IMR-90 (cell line): Measurements from ENCODE around the gene IGFBPL1. TPM values are rescaled to one million over a fixed set of nuclear protein-coding genes. Genes with fewer than 3 reads are reported as not detected.

Experiments
- ATAC-seq: fragments of 200-7000 bp; cut with Tn5 transposase; 2 replicates; pipeline ENCODE4 v1.9.1; 2020; ENCODE audit warnings: low read depth, mild to moderate bottlenecking, moderate library complexity
- BruUV-seq: library from RNA; stranded (reverse); fragments of 400-500 nt; replicated peaks from 2 replicates; lab custom pipeline; 2021; lab: Mats Ljungman, UMichigan
- CTCF ChIA-PET: fragments of 300-600 bp; formaldehyde crosslinking; extraction: SDS; loops from one replicate; lab custom pipeline; 2021; ENCODE audit warnings: antibody characterized with exemption; lab: Yijun Ruan, JAX
- POLR2A ChIA-PET: fragments of 300-600 bp; sonication (Branson Sonifier 250); formaldehyde crosslinking; loops from one replicate; lab custom pipeline; 2022; ENCODE audit warnings: antibody characterized with exemption; ENCODE audit not compliant: unreplicated experiment; lab: Charles Lee
- DNase-seq: peaks from one replicate; pipeline ENCODE4 v3.0.0; 2013
- H2AFZ ChIP-seq: replicated peaks from 2 replicates; pipeline ENCODE3; 2013; ENCODE audit warnings: low read length, mild to moderate bottlenecking; ENCODE audit not compliant: poor library complexity
- H2AK5ac ChIP-seq: 2 replicates; pipeline ENCODE4 v1.6.1; 2013; ENCODE audit warnings: low read depth, low read length, inconsistent platforms
- H2AK9ac ChIP-seq: replicated peaks from 2 replicates; pipeline ENCODE3; 2013; ENCODE audit warnings: mild to moderate bottlenecking, low read depth, low read length, moderate library complexity; ENCODE audit not compliant: poor library complexity
- H2BK120ac ChIP-seq: 2 replicates; pipeline ENCODE4 v1.6.1; 2013; ENCODE audit warnings: low read depth, low read length, inconsistent platforms
- H2BK15ac ChIP-seq: 3 replicates; pipeline ENCODE4 v1.6.1; 2013; ENCODE audit warnings: low read depth, low read length, inconsistent platforms
- H2BK20ac ChIP-seq: 2 replicates; pipeline ENCODE4 v1.6.1; 2013; ENCODE audit warnings: low read depth, mild to moderate bottlenecking, inconsistent platforms, low read length, moderate library complexity
- H2BK5ac ChIP-seq: 2 replicates; pipeline ENCODE4 v1.6.1; 2013; ENCODE audit warnings: mild to moderate bottlenecking, low read depth, low read length, inconsistent platforms; ENCODE audit not compliant: poor library complexity, severe bottlenecking
- H3K14ac ChIP-seq: replicated peaks from 2 replicates; pipeline ENCODE4 v1.6.1; 2013; ENCODE audit warnings: low read depth, low read length, inconsistent platforms
- H3K18ac ChIP-seq: 2 replicates; pipeline ENCODE4 v1.6.1; 2013; ENCODE audit warnings: low read depth, low read length, control low read depth
- H3K23ac ChIP-seq: 2 replicates; pipeline ENCODE4 v1.6.1; 2013; ENCODE audit warnings: low read depth, low read length, inconsistent platforms
- H3K27ac ChIP-seq: 2 replicates; pipeline ENCODE4 v1.5.1; 2013; ENCODE audit warnings: mild to moderate bottlenecking, control low read depth, low read length; ENCODE audit not compliant: insufficient read depth
- H3K27me3 ChIP-seq: 2 replicates; pipeline ENCODE4 v1.6.1; 2013; ENCODE audit warnings: low read length; ENCODE audit not compliant: control insufficient read depth, insufficient read depth
- H3K36me3 ChIP-seq: 2 replicates; pipeline ENCODE4 v1.6.1; 2013; ENCODE audit warnings: low read length, mixed read lengths; ENCODE audit not compliant: control insufficient read depth, insufficient read depth
- H3K4ac ChIP-seq: 2 replicates; pipeline ENCODE4 v1.6.1; 2013; ENCODE audit warnings: low read depth, low read length, inconsistent platforms
- H3K4me1 ChIP-seq: 2 replicates; pipeline ENCODE4 v1.6.1; 2013; ENCODE audit warnings: low read length, mixed read lengths; ENCODE audit not compliant: control insufficient read depth, insufficient read depth
- H3K4me2 ChIP-seq: 2 replicates; pipeline ENCODE4 v1.6.1; 2013; ENCODE audit warnings: low read depth, mild to moderate bottlenecking, control low read depth, low read length, moderate library complexity
- H3K4me3 ChIP-seq: 2 replicates; pipeline ENCODE4 v1.5.1; 2013; ENCODE audit warnings: low read depth, mild to moderate bottlenecking, control low read depth, low read length, moderate library complexity; ENCODE audit not compliant: insufficient read depth
- H3K56ac ChIP-seq: 2 replicates; pipeline ENCODE4 v1.6.1; 2013; ENCODE audit warnings: low read length, inconsistent platforms; ENCODE audit not compliant: insufficient read depth; ENCODE audit errors: extremely low read depth
- H3K79me1 ChIP-seq, 2 experiments: 2 replicates each; pipeline ENCODE4 v1.6.1; 2013; ENCODE audit warnings: low read length in 2 of 2, inconsistent platforms in 1 of 2, low read depth in 1 of 2
- H3K9ac ChIP-seq: 2 replicates; pipeline ENCODE4 v1.6.1; 2013; ENCODE audit warnings: low read depth, low read length, control low read depth
- H3K9me1 ChIP-seq: 2 replicates; pipeline ENCODE4 v1.6.1; 2013; ENCODE audit warnings: low read length, inconsistent platforms; ENCODE audit not compliant: insufficient read depth
- H3K9me3 ChIP-seq: 2 replicates; pipeline ENCODE4 v1.6.1; 2013; ENCODE audit warnings: low read length; ENCODE audit not compliant: control insufficient read depth, insufficient read depth
- H4K20me1 ChIP-seq: 2 replicates; pipeline ENCODE4 v1.6.1; 2013; ENCODE audit warnings: low read length, inconsistent platforms; ENCODE audit not compliant: insufficient read depth
- H4K5ac ChIP-seq: 2 replicates; pipeline ENCODE4 v1.6.1; 2013; ENCODE audit warnings: mild to moderate bottlenecking, low read depth, low read length, control low read depth
- H4K8ac ChIP-seq, 2 experiments: 2 replicates each; pipeline ENCODE4 v1.6.1; 2013; ENCODE audit warnings: low read depth in 2 of 2, low read length in 2 of 2, control low read depth in 1 of 2, inconsistent platforms in 1 of 2
- H4K91ac ChIP-seq: 2 replicates; pipeline ENCODE4 v1.6.1; 2013; ENCODE audit warnings: low read depth, low read length, inconsistent platforms; ENCODE audit not compliant: insufficient read depth
- BHLHE40 ChIP-seq: fragments of 150-350 bp; IDR thresholded peaks from 2 replicates; pipeline ENCODE4 v1.6.1; 2016; ENCODE audit warnings: mild to moderate bottlenecking, low read depth, low read length
- POLR2A ChIP-seq: IDR thresholded peaks from 2 replicates; pipeline ENCODE4 v1.6.1; 2012; ENCODE audit warnings: mild to moderate bottlenecking, low read depth, low read length
- WGBS, 2 experiments: methylation state at CpG; one replicate each; pipeline versions ENCODE4 v1.1.5 to v1.1.7; 2013; ENCODE audit warnings: missing lambda C conversion rate in 2 of 2; ENCODE audit not compliant: insufficient read length in 1 of 2; ENCODE audit errors: extremely low coverage in 2 of 2; 5-methylcytosine and 5-hydroxymethylcytosine counted together
- dilution Hi-C: fragments of 300-500 bp; cut with HindIII; formaldehyde crosslinking; loops from one replicate; pipeline ENCODE4 v1.14.3; 2018; ENCODE audit warnings: low sequenced_read_pairs; ENCODE audit not compliant: unreplicated experiment
- in situ Hi-C: fragments of 300-500 bp; cut with MboI; formaldehyde crosslinking; loops from 3 replicates; pipeline ENCODE4 v1.14.3; 2019; ENCODE audit warnings: low sequenced_read_pairs, inconsistent platforms, mixed read lengths
- intact Hi-C: fragments of 100-400 bp; cut with micrococcal nuclease; formaldehyde crosslinking; loops from 2 replicates; pipeline ENCODE4 v1.10.0; 2022
- polyA plus RNA-seq, 3 experiments: library from polyadenylated mRNA; depleted of rRNA; stranded (reverse); fragments of >200 nt; gene quantifications; 2 replicates each; pipeline ENCODE4 v1.2.3, GENCODE V29; 2012; ENCODE audit warnings: low replicate concordance in 1 of 3
- total RNA-seq: library from RNA; depleted of rRNA; stranded (reverse); fragments of >200 nt; gene quantifications from 2 replicates; pipeline ENCODE4 v1.2.3, GENCODE V29; 2012
- TF ChIP-seq, protein P1 (sequence below): fragments of 150-350 bp; IDR thresholded peaks from 2 replicates; pipeline ENCODE4 v1.6.1; 2017; ENCODE audit warnings: mild to moderate bottlenecking, antibody characterized with exemption, low read length, low read depth

Gene IGFBPL1
- total and polyA plus RNA-seq, 2 of the 4 experiments (the other 2 are of a cell fraction), result not detected

GRCh38 chr9:38439291-38439915 lies 15.1 kb upstream of the IGFBPL1 start:
- H2AK9ac ChIP-seq, result no peak overlapping the region
- H3K27ac ChIP-seq, result no peak overlapping the region
- H4K5ac ChIP-seq, result no peak overlapping the region
- H3K36me3 ChIP-seq, result no peaks in the 10 kb centered on the region
- H3K4ac ChIP-seq, result no peak overlapping the region
- TF ChIP-seq POLR2A (no peak), BHLHE40 (no peak)
- TF ChIP-seq, protein P1, sequence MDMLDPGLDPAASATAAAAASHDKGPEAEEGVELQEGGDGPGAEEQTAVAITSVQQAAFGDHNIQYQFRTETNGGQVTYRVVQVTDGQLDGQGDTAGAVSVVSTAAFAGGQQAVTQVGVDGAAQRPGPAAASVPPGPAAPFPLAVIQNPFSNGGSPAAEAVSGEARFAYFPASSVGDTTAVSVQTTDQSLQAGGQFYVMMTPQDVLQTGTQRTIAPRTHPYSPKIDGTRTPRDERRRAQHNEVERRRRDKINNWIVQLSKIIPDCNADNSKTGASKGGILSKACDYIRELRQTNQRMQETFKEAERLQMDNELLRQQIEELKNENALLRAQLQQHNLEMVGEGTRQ, result no peak
- BruUV-seq, result no TSS peak
- ChIA-PET POLR2A (no interaction called here), CTCF (no interaction called here)
- in situ Hi-C loops, result no loop called here
- no peaks in the 10 kb centered on the region for H4K20me1 ChIP-seq
- no peak overlapping the region for H3K18ac ChIP-seq
- H3K4me1 ChIP-seq, result peaks cover 17% of the 10 kb centered on the region
- no peak overlapping the region for H2BK120ac ChIP-seq
- H2AK5ac ChIP-seq, result no peak overlapping the region
- no peak overlapping the region for H4K8ac ChIP-seq
- DNase-seq, result no peak
- no peak overlapping the region for H3K23ac ChIP-seq
- H3K4me2 ChIP-seq, result no peak overlapping the region
- no peak overlapping the region for H4K91ac ChIP-seq
- H2BK5ac ChIP-seq, result no peak overlapping the region
- H2BK20ac ChIP-seq, result no peak overlapping the region
- intact Hi-C loops, result no loop called here
- no CpG with 5 or more reads among the region's 3 CpGs for WGBS, 2 experiments
- H3K9ac ChIP-seq, result no peak overlapping the region
- no peak overlapping the region for H2AFZ ChIP-seq
- H3K27me3 ChIP-seq, result no peaks in the 10 kb centered on the region; the same call in 1 of the 2 replicates
- H2BK15ac ChIP-seq, result no peak overlapping the region
- no peak for ATAC-seq
- H3K56ac ChIP-seq, result no peak overlapping the region
- no peak overlapping the region for H3K4me3 ChIP-seq
- no peaks in the 10 kb centered on the region; a peak in 1 of 4 replicates for H3K79me1 ChIP-seq
- dilution Hi-C loops, result no loop called here
- peaks cover 11% of the 10 kb centered on the region; the same call in 1 of the 2 replicates for H3K9me1 ChIP-seq
- no peaks in the 10 kb centered on the region for H3K9me3 ChIP-seq
- H3K14ac ChIP-seq, result no peak overlapping the region
